GM12891 (cell line): ENCODE results near the gene COL24A1.

ENCODE experiments used
- DNase-seq: peaks from one replicate; pipeline ENCODE4 v3.0.0; 2011; ENCODE audit warnings: low spot score; ENCODE audit not compliant: insufficient read length
- FAIRE-seq: peaks from 2 replicates; lab custom pipeline; 2011; peaks lifted over from hg19 to GRCh38; lab: Jason Lieb, UNC
- PAX5 ChIP-seq: IDR thresholded peaks from 2 replicates; pipeline ENCODE4 v1.6.1; 2011; ENCODE audit warnings: low read length, moderate library complexity, mild to moderate bottlenecking; ENCODE audit not compliant: insufficient read depth, severe bottlenecking
- POLR2A ChIP-seq: IDR thresholded peaks from 2 replicates; pipeline ENCODE4 v1.6.1; 2011; ENCODE audit warnings: low read depth, low read length, control low read depth
- POLR2AphosphoS5 ChIP-seq: IDR thresholded peaks from 2 replicates; pipeline ENCODE4 v1.6.1; 2011; ENCODE audit warnings: low read depth, low read length, control low read depth
- POU2F2 ChIP-seq: IDR thresholded peaks from 2 replicates; pipeline ENCODE4 v1.6.1; 2011; ENCODE audit warnings: low read depth, mild to moderate bottlenecking, control low read depth, low read length, moderate library complexity
- SPI1 ChIP-seq: IDR thresholded peaks from 2 replicates; pipeline ENCODE4 v1.6.1; 2011; ENCODE audit warnings: low read depth, low read length, control low read depth
- TAF1 ChIP-seq: IDR thresholded peaks from 2 replicates; pipeline ENCODE4 v1.6.1; 2011; ENCODE audit warnings: low read depth, low read length, control low read depth

The COL24A1 gene

DNA sequence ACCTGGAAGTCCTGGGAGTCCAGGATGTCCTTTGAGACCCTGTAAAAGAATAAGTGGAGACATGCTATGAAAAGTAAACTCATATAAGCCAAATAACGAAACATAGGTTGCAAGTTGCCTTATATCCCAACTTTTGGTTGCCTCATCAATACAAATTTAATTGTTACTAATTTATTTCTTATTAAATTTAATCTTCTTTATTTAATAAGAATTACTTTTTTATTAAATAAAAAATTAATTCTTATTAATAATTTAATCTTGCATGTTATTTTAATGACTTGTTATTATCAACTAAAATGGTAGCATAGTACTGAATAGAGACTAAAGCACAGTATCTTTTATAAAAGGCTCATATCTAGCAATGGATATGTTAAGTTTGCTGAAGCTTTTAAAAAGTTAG is 92.9 kb downstream of the COL24A1 start:
- DNase-seq, result no peak
- FAIRE-seq, result no peak

DNA sequence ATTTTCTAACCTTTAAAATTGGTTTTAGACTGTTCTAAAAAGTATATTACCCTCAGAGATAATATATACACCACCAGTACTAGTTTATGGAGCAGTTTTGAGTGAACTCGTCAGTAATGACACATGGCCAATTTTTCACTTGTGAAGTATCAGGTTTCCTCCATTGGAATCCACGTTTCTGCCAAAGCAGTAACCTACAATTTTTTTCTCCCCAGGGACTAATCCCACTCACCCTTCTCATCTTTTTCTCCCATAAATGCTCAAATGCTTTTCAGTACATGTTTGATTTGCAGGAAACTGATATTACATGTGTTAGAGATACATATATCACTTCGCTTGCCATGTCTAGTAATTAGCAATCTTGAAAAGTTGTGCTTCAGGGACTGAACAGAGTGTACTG is 94.1 kb downstream of the COL24A1 start:
- FAIRE-seq, result no peak
- DNase-seq, result no peak
- no peak for TF ChIP-seq POLR2A
- no peak for TF ChIP-seq SPI1
- TF ChIP-seq POLR2AphosphoS5, result no peak
- TF ChIP-seq TAF1, result no peak
- no peak for TF ChIP-seq POU2F2
- TF ChIP-seq PAX5, result no peak

More for the DNA sequence above, 92.9 kb downstream of the COL24A1 start:
- no peak for TF ChIP-seq SPI1
- TF ChIP-seq PAX5, result no peak
- no peak for TF ChIP-seq POLR2AphosphoS5
- no peak for TF ChIP-seq POLR2A
- no peak for TF ChIP-seq POU2F2
- no peak for TF ChIP-seq TAF1

DNA sequence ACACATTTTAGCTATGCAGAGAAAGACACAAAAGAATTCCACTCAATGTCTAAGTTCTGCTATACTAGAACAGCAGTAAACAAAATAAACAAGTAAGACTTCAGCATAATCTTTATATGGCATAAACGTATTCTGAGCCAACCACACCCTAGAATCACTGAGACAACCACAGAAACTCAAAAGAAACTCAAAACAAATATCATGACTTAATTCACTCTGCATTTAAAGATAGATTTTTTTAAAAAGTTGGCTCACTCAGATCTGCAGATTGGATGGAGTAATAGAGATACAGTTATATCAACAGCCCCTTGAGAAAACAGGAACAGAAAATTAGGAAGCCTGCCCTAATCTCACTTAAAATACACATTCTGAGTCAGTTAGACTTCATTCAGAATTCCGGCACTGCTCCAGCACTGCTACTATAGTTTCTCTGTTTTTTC is 95.0 kb downstream of the COL24A1 start:
- no peak for TF ChIP-seq POLR2AphosphoS5
- TF ChIP-seq SPI1, result peak; percentile 70
- DNase-seq (no peak), FAIRE-seq (no peak)

DNA sequence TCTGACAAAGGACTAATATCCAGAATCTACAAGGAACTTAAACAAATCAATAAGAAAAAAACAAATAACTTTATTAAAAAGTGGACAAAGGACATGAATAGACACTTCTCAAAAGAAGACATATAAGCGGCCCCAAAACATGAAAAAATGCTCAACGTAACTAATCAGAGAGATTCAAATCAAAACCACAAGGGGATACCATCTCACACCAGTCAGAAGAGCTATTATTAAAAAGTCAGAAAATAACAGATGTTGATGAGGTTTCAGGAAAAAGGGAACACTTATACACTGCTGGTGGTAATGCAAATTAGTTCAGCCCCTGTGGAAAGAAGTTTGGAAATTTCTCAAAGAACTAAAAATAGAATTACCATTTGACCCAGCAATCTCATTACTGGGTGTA is 102.2 kb downstream of the COL24A1 start:
- TF ChIP-seq POU2F2, result no peak
- TF ChIP-seq POLR2AphosphoS5, result no peak
- TF ChIP-seq SPI1, result no peak
- TF ChIP-seq PAX5, result no peak
- TF ChIP-seq TAF1, result no peak
- TF ChIP-seq POLR2A, result no peak
- no peak for DNase-seq
- no peak for FAIRE-seq

DNA sequence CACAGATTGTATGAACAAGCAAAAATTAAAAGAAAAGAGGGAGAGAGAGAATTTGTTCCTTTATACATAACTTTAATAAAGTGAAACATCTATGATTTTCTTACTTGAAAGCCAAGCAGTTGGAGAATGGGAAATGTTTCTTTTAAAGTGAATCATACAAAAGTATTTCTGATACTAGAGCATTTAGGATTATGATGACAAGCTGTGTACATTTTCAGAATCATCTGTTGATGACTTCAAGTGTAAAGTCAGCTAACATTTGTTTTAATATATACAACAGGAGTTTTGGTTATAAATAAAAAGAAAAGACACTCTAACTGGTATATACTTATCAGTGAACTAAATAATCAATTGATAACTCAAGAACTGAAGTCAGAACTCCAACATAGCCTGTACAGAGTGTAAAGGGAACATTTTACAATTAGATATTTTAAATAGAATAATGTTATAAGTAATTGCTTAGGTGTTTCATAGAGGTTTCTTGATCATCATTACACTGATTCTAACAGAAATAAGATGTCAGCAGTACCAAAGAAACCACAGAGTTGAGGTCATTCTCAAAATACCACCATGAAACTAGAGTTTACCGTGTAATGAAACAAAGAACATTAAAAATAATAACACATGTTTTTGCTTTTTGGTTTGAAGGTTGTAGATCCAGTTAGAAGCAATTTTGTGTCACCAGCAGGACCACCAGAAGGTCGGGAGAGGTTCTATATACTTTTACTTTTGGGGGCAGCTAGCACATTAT is 103.4 kb downstream of the COL24A1 start:
- no peak for DNase-seq
- TF ChIP-seq PAX5, result no peak
- TF ChIP-seq POU2F2, result no peak
- TF ChIP-seq TAF1, result no peak
- no peak for TF ChIP-seq POLR2AphosphoS5
- TF ChIP-seq POLR2A, result no peak
- no peak for TF ChIP-seq SPI1
- FAIRE-seq, result no peak

DNA sequence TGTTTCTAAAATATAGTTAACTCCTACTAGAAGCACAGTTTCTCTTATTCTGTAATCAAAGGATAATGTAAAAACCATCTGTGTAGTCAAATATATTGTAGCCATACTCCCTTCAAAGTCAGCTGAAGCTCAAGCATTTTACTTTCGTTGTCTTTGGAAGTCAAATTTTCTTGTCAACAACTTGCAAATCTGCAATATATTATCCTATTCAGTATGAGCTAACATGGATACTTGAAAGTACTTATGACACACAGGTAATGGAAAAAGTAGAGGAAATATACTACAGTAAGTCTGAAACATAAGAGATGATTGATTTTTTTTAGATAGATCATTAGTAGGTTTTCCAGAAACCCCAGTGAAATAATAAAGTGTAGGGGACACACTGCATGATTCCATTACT is 121.5 kb downstream of the COL24A1 start:
- no peak for FAIRE-seq
- TF ChIP-seq SPI1 (no peak), POU2F2 (no peak), TAF1 (no peak), PAX5 (no peak), POLR2A (no peak), POLR2AphosphoS5 (no peak)
- DNase-seq, result no peak

DNA sequence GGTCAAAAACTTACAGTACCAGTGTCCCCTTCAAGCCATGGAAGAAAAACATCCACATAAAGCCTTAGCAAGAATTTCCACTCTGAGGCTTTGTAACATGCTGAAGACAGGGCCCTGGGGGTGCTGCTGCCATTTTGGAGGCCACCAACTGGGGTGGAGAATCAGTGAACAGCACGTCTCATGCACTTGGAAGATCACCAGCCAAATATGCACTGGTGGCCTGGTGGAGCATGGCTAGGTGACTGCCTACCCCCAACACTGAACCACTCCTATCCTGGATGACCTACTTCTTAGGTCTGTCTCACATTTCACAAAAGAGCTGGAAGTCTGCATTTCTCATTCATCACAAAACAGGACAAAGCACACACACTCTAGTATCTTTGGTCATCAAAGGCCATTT is 126.4 kb downstream of the COL24A1 start:
- DNase-seq (no peak), FAIRE-seq (no peak)
- TF ChIP-seq POU2F2, result no peak
- TF ChIP-seq PAX5, result no peak
- no peak for TF ChIP-seq TAF1
- TF ChIP-seq POLR2A, result no peak
- no peak for TF ChIP-seq POLR2AphosphoS5
- TF ChIP-seq SPI1, result no peak

DNA sequence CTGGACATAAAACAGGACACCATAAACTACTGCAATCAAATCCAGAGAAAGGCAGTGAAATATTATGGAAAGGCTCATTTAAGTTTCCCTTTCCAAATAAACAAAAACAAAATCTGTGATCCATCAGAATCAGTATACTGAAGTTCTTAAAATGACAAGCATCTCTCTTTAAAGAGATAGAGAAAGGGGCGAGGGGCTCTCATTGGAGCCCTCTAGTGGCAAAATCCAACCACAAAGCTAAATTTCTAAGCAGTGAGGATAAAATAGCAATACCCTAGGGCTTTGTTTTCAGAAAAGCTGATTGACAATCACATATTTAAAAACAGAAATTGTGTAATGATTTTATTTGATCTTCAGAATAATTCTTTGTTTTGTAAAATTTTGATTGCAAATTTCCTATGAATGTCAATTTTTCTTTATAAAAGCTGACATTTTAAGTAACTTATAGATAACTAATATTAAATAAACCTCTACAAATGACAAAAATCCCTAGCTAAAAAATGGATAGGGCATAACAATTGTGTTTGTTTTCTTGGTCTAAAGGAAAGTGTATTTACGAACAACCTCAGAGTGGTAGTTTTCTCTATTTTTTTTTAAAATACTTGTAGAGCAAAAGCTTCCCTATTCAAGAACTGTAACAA is 138.2 kb downstream of the COL24A1 start:
- no peak for DNase-seq
- no peak for FAIRE-seq
- TF ChIP-seq POU2F2, result no peak

DNA sequence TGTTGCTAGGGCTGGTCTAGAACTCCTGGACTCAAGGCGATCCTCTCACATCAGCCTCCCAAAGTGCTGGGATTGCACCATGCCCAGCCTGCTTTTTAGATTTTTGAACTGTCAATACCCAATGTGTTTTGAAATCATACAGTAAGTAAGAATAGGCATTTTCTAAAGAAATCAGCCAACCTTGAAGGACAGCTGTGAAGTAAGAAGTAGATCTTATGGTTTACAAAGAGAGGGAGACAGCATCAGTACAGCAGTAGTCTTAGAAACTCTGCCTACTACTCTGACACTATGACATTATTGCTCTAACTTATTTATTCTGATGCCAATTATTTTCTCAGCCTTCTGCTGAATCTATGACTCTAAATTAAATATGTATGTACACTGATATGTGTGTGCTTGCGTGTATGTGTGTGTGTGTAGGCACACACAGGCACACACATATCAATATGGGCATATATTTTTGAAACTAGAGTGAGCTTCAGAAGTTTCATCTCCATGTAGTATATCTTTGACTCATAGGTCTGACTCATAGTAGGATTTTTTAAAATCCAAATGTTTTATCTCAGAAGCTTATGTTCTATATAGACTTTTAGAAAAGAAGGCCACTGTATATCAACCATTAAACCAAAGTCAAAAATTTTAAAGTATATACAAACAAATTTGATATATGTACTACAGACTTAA is 140.4 kb downstream of the COL24A1 start:
- FAIRE-seq (peak; percentile 69), DNase-seq (no peak)
- TF ChIP-seq POU2F2 (no peak), TAF1 (no peak), PAX5 (no peak), POLR2AphosphoS5 (no peak), SPI1 (no peak), POLR2A (no peak)
